Astrocyte of the spinal cord (primary cell): ENCODE results near the gene ADGRB2.

Experiments
- DNase-seq: peaks from one replicate; pipeline ENCODE4 v3.0.0; 2011; ENCODE audit warnings: low read depth, low spot score
- H3K4me3 ChIP-seq: 2 replicates; pipeline ENCODE4 v1.5.1; 2011; ENCODE audit warnings: low read depth, mild to moderate bottlenecking, low read length, moderate library complexity
- in situ Hi-C: cut with HindIII; loops from 2 replicates; pipeline ENCODE4 v1.10.0; 2017; ENCODE audit warnings: low sequenced_read_pairs
- TF ChIP-seq, protein P1 (sequence below): IDR thresholded peaks from 2 replicates; pipeline ENCODE4 v1.5.1; 2012; ENCODE audit warnings: low read depth, mild to moderate bottlenecking, low read length, inconsistent platforms

ADGRB2 gene

DNA sequence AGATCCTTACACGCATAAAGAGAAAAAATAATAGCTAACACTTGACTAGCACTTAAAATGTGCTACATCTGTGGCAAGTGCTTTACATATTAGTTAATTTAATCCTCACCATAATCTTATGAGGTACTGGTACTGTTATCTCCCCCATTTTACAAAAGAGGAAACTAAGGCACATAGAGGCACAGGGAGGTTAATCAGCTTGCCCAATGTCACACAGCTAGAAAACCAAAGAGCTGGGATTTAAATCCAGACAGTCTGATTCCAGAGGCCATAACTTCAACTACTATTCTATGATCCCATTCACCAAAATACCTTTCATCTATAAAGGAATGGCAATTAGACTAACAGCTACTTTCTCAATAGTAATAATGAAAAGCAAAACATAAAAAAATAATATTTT, 40.0 kb upstream of the ADGRB2 start:
- in situ Hi-C loops: no loop called here
- TF ChIP-seq, protein P1, sequence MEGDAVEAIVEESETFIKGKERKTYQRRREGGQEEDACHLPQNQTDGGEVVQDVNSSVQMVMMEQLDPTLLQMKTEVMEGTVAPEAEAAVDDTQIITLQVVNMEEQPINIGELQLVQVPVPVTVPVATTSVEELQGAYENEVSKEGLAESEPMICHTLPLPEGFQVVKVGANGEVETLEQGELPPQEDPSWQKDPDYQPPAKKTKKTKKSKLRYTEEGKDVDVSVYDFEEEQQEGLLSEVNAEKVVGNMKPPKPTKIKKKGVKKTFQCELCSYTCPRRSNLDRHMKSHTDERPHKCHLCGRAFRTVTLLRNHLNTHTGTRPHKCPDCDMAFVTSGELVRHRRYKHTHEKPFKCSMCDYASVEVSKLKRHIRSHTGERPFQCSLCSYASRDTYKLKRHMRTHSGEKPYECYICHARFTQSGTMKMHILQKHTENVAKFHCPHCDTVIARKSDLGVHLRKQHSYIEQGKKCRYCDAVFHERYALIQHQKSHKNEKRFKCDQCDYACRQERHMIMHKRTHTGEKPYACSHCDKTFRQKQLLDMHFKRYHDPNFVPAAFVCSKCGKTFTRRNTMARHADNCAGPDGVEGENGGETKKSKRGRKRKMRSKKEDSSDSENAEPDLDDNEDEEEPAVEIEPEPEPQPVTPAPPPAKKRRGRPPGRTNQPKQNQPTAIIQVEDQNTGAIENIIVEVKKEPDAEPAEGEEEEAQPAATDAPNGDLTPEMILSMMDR: no peak

DNA sequence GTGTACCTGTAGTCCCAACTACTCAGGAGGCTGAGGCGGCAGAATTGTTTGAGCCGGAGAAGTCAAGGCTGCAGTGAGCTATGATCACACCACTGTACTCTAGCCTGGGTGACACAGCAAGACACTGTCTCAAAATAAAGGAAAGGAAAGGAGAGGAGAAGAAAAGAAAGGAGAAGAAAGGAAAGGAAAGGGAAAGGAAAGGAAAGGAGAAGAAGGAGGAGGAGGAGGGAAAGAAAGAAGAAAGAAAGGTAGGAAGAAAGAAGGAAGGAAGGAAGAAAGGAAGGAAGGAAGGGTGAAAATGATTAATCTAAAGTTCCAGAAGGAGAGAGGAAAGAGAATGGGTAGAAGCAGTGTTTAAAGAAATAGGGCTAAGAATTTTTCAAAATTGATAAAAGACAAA, 39.5 kb upstream of the ADGRB2 start:
- TF ChIP-seq, protein P1: no peak
- in situ Hi-C loops: no loop called here
- no peak for DNase-seq
- no peak overlapping the region for H3K4me3 ChIP-seq

More for the DNA sequence above, 40.0 kb upstream of the ADGRB2 start:
- DNase-seq: no peak
- no peak overlapping the region for H3K4me3 ChIP-seq

DNA sequence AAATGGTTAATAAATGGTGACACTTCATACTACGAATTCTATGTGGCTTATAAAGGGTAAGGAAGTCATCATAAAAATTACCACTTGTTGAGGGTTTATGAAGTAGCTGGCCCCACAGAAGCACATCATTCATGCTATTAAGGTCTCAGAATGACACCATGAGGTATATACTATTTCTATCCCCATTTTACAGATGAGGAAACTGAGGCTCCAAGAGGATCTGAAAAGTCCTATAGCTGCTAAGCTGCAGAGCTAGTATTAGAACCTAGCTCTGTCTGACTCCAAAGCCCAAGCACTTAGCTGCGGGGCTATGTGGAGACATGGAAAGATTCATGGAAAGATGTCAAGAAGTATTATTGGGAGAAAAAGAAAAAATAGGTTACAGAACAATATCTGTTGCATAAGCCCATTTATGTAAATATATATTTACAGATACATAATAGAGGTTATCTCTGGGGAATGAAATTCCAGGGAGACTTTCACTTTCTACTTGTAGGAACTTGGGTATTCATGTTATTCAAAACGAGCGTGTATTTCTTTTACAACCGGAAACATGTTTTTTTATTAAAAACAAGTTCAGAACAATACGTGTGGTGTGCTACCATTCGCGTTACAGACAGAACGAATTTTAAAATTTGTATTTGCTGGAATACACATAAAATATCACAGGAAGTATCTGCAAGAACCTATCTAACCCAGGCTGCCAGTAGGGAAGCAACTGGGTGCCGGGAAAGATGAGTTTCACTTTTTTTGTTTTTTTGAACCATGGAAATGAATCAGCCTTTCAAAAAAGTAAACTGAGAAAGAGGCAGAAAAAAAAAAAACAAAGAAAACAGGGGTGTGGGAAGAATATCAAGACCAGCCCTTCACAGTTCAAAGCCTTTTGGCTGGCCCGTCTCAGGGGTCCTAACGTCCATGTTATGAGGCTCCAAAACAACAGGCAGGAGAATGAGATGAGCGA, 38.3 kb upstream of the ADGRB2 start:
- DNase-seq: peak; percentile 39

DNA sequence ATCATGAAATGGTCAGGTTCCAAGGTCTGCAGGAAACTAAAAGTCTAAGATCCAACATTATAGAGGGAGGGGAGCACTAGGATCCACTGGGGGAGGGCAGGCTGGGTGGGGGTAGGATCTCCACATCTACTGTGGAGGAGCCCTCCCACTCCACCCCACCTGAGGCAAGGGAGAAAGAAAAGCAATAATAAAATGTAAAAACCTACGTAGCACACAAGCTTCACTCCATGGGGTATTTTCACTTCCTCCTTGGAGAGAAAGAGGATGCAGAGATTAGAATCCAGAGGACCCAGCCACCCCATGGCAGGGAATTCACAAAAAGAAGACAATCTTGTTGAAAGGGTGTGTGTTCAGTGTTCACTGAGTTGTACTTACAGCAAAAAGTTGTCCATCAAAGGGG, 37.3 kb upstream of the ADGRB2 start:
- no peak for DNase-seq
- no peak overlapping the region for H3K4me3 ChIP-seq
- TF ChIP-seq, protein P1: no peak
- in situ Hi-C loops: no loop called here

More for the DNA sequence above, 38.3 kb upstream of the ADGRB2 start:
- in situ Hi-C loops: no loop called here
- TF ChIP-seq, protein P1: no peak
- no peak overlapping the region for H3K4me3 ChIP-seq

DNA sequence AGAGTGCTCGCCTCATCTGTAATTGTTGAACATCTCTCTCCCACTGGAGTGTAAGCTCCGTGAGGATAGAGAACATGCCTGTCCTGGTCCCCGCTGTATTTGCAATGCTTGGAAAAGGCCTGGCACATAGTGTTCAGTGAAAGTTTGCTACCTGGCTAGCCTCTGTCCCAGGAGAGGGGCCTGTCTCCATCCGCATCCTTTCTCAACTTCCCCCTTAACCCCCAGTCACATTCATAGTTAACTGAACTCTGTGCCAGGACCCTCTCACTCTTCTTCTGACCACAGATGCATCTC, 36.5 kb upstream of the ADGRB2 start:
- DNase-seq: no peak
- no peak overlapping the region for H3K4me3 ChIP-seq
- in situ Hi-C loops: no loop called here
- TF ChIP-seq, protein P1: no peak

DNA sequence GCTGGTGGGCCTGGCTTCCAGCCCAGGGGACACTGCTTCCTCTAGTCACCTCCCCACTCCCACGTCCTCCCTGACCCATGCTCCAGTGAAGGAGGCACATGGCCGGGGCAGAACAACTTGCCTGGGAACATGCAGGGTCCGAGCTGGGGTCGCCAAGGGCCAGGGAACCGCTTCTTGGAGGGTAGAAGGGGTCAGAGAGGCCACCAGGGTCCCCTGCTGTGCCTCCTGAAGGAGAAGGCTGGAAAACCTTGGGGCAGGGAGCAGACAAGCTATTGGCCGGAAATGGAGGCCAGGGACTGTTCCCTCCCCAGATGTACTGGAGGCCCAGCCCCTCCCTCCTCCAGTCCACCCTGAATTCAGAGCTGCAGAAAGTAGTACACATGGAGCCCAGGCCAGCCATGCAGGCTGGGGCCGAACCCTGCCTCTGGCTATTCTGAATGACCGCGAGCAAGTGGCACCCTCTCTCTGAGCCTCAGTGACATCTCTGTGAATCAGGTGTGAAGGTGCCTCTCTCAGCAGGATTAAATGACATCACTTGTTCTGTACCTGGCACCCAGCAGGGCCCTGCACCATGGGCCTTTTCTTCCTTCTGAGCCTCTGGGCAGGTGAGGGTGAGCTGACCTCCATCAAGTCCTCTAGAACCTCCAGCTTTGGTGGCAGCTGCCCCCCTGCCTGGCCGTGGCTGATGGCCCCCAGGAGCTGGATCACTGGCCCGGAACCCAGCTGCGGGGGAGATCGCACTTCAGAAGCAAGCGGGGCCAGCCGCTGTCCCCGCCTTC, 35.9 kb upstream of the ADGRB2 start:
- in situ Hi-C loops: no loop called here
- no peak for DNase-seq
- H3K4me3 ChIP-seq: no peak overlapping the region
- TF ChIP-seq, protein P1: no peak
